G401 (cell line): ENCODE data around the gene SUPT20H. TPM values are rescaled to one million over a fixed set of nuclear protein-coding genes. Genes with fewer than 3 reads are reported as not detected.

Source experiments
- DNase-seq: peaks from one replicate; pipeline ENCODE4 v3.0.0-alpha.2; 2015; ENCODE audit warnings: low spot score
- in situ Hi-C: cut with HindIII; loops from 2 replicates; pipeline ENCODE4 v1.10.0; 2016; ENCODE audit warnings: low sequenced_read_pairs, mixed read lengths
- total RNA-seq: library from RNA; depleted of rRNA; stranded (reverse); fragments of >200 nt; shearing (Covaris generic); gene quantifications from 2 replicates; pipeline ENCODE4 v1.2.3, GENCODE V29; 2014

The SUPT20H gene
- total RNA-seq, 1 experiment from 2014 or later: 72.7 TPM

- in situ Hi-C loops: no loop called here
- no peak for DNase-seq
Observed at GRCh38 chr13:37014609-37015008, 44.9 kb downstream of the SUPT20H start.

- DNase-seq: no peak
- in situ Hi-C loops: no loop called here
Observed at GRCh38 chr13:37011788-37012187, 47.7 kb downstream of the SUPT20H start.

- DNase-seq: no peak
- in situ Hi-C loops: no loop called here
Observed at GRCh38 chr13:37011002-37011401, 48.5 kb downstream of the SUPT20H start.

- DNase-seq: no peak
- in situ Hi-C loops: no loop called here
Observed at GRCh38 chr13:37010424-37010823, 49.1 kb downstream of the SUPT20H start.

GRCh38 chr13:37009692-37010091, 49.8 kb downstream of the SUPT20H start:
- in situ Hi-C loops: no loop called here
- no peak for DNase-seq

- in situ Hi-C loops: no loop called here
Observed at GRCh38 chr13:37001921-37002250, 57.6 kb downstream of the SUPT20H start.

GRCh38 chr13:36999054-36999714, 60.3 kb downstream of the SUPT20H start, which contains the start of gene ALG5:
Gene ALG5 (minus strand): TSS chr13:36999340. CDS start chr13:36999300, 40 bp downstream.
- DNase-seq: peak; percentile 84
- in situ Hi-C loops: loop anchor here (25.0 kb wide), 1 partner anchor 137 kb away; no protein-coding TSS in a partner anchor

More at GRCh38 chr13:37001921-37002250, 57.6 kb downstream of the SUPT20H start:
- no peak for DNase-seq

- in situ Hi-C loops: loop anchor here (25.0 kb wide), 1 partner anchor 136 kb away; no protein-coding TSS in a partner anchor
- peak; percentile 19 for DNase-seq
Observed at GRCh38 chr13:36998624-36999041, 60.9 kb downstream of the SUPT20H start.

GRCh38 chr13:36997716-36998427, 61.6 kb downstream of the SUPT20H start:
- in situ Hi-C loops: loop anchor here (25.0 kb wide), 1 partner anchor 136 kb away; no protein-coding TSS in a partner anchor
- DNase-seq: no peak

- in situ Hi-C loops: loop anchor here (25.0 kb wide), 1 partner anchor 130 kb away; no protein-coding TSS in a partner anchor
- DNase-seq: no peak
Observed at GRCh38 chr13:36992362-36992761, 67.1 kb downstream of the SUPT20H start.

GRCh38 chr13:36986462-36987240, 72.8 kb downstream of the SUPT20H start:
- in situ Hi-C loops: loop anchor here (25.0 kb wide), 1 partner anchor 124 kb away; no protein-coding TSS in a partner anchor
- no peak for DNase-seq

- DNase-seq: peak; percentile 53
- in situ Hi-C loops: loop anchor here (25.0 kb wide), 1 partner anchor 119 kb away; no protein-coding TSS in a partner anchor
Observed at GRCh38 chr13:36981156-36981743, 78.2 kb downstream of the SUPT20H start.

- in situ Hi-C loops: loop anchor here (25.0 kb wide), 1 partner anchor 117 kb away; no protein-coding TSS in a partner anchor
- DNase-seq: no peak
Observed at GRCh38 chr13:36979361-36980050, 80.0 kb downstream of the SUPT20H start.

- in situ Hi-C loops: loop anchor here (25.0 kb wide), 1 partner anchor 113 kb away; no protein-coding TSS in a partner anchor
- no peak for DNase-seq
Observed at GRCh38 chr13:36975172-36975571, 84.3 kb downstream of the SUPT20H start.

GRCh38 chr13:36973621-36974295, 85.7 kb downstream of the SUPT20H start:
- in situ Hi-C loops: no loop called here
- DNase-seq: no peak

GRCh38 chr13:36973009-36973408, 86.5 kb downstream of the SUPT20H start:
- no peak for DNase-seq
- in situ Hi-C loops: no loop called here

GRCh38 chr13:36966404-36966803, 93.1 kb downstream of the SUPT20H start:
- no peak for DNase-seq
- in situ Hi-C loops: no loop called here

GRCh38 chr13:36965767-36966166, 93.7 kb downstream of the SUPT20H start:
- DNase-seq: no peak
- in situ Hi-C loops: no loop called here
